Spinal cord (tissue), 10 donors: Measurements from ENCODE around the gene LHX8. TPM values are rescaled to one million over a fixed set of nuclear protein-coding genes. Genes with fewer than 3 reads are reported as not detected.

Source experiments
- DNase-seq, 6 donors: peaks; one replicate each; pipeline versions ENCODE4 v3.0.0 to v3.0.0-alpha.2; 2013 to 2015; ENCODE audit warnings: low spot score in 6 of 6, low read depth in 4 of 6
- H3K27ac ChIP-seq: one replicate; pipeline ENCODE4 v1.5.1; 2013; ENCODE audit warnings: low read depth, low read length, control low read depth
- H3K27me3 ChIP-seq: one replicate; pipeline ENCODE4 v1.6.1; 2013; ENCODE audit warnings: low read length; ENCODE audit not compliant: control insufficient read depth, insufficient read depth
- H3K36me3 ChIP-seq: one replicate; pipeline ENCODE4 v1.6.1; 2013; ENCODE audit warnings: low read length; ENCODE audit not compliant: control insufficient read depth, insufficient read depth
- H3K4me1 ChIP-seq: one replicate; pipeline ENCODE4 v1.6.1; 2013; ENCODE audit warnings: low read length; ENCODE audit not compliant: control insufficient read depth, insufficient read depth
- H3K4me3 ChIP-seq: one replicate; pipeline ENCODE4 v1.5.1; 2013; ENCODE audit warnings: low read depth, low read length, control low read depth
- H3K9me3 ChIP-seq: one replicate; pipeline ENCODE4 v1.6.1; 2013; ENCODE audit warnings: low read length; ENCODE audit not compliant: control insufficient read depth, insufficient read depth
- WGBS: methylation state at CpG from one replicate; pipeline ENCODE4 v1.1.5; 2013; ENCODE audit warnings: missing lambda C conversion rate; ENCODE audit not compliant: insufficient coverage; 5-methylcytosine and 5-hydroxymethylcytosine counted together
- polyA plus RNA-seq, 2 donors: library from polyadenylated mRNA; unstranded; fragments of 120-200 nt; gene quantifications; one replicate each; pipeline ENCODE4 v1.2.1, GENCODE V29; 2013; ENCODE audit not compliant: insufficient read length in 2 of 2
- total RNA-seq, 2 donors: library from RNA; depleted of rRNA in 1 of 2; stranded (reverse); fragments of 120-200 nt in 1 of 2; fragments of >200 nt in 1 of 2; gene quantifications; one replicate each; pipeline versions ENCODE4 v1.2.3 to v1.2.4, GENCODE V29; 2013 to 2014
- donor health status: healthy.

LHX8 gene
- total and polyA plus RNA-seq, 4 donors = not detected

GRCh38 chr1:75132242-75132811 lies 1.9 kb upstream of the LHX8 start:
- Histone ChIP-seq H3K27me3 (peaks cover 98% of the 10 kb centered on the region), H3K4me1 (peaks cover 40% of the 10 kb centered on the region), H3K36me3 (no peaks in the 10 kb centered on the region), H3K27ac (no peak overlapping the region), H3K4me3 (no peak overlapping the region), H3K9me3 (no peaks in the 10 kb centered on the region)
- WGBS = under 1% methylated on average over 20 of the region's 23 CpGs
- peak in 1 of 6 donors; percentile 45 for DNase-seq

- no peaks in the 10 kb centered on the region for H3K36me3 ChIP-seq
- WGBS = under 1% methylated on average over 13 of the region's 23 CpGs
- peak in 2 of 6 donors; percentile 61 to 76 for DNase-seq
- H3K27ac ChIP-seq = no peak overlapping the region
- no peak overlapping the region for H3K4me3 ChIP-seq
- H3K4me1 ChIP-seq = peaks cover 40% of the 10 kb centered on the region
- H3K27me3 ChIP-seq = peaks cover 98% of the 10 kb centered on the region
- H3K9me3 ChIP-seq = no peaks in the 10 kb centered on the region
Measured at GRCh38 chr1:75132812-75133619, 1.2 kb upstream of the LHX8 start.

- WGBS = 1% methylated on average over 45 of the region's 54 CpGs
- peak in 2 of 6 donors; percentile 62 to 69 for DNase-seq
- Histone ChIP-seq H3K36me3 (no peaks in the 10 kb centered on the region), H3K27ac (no peak overlapping the region), H3K4me1 (peaks cover 36% of the 10 kb centered on the region), H3K9me3 (no peaks in the 10 kb centered on the region), H3K27me3 (peaks cover 94% of the 10 kb centered on the region), H3K4me3 (peak overlapping the region; percentile 1)
Measured at GRCh38 chr1:75134647-75135572, 722 bp downstream of the LHX8 start.

GRCh38 chr1:75135573-75136194 lies 1.5 kb downstream of the LHX8 start:
- DNase-seq = peak in 2 of 6 donors; percentile 73 to 78
- 2% methylated on average over 13 of the region's 23 CpGs for WGBS

GRCh38 chr1:75136195-75136815 lies 2.1 kb downstream of the LHX8 start:
- DNase-seq = peak in 2 of 6 donors; percentile 20 to 51
- no peaks in the 10 kb centered on the region for H3K36me3 ChIP-seq
- H3K9me3 ChIP-seq = no peaks in the 10 kb centered on the region
- H3K27ac ChIP-seq = no peak overlapping the region
- H3K27me3 ChIP-seq = peaks cover 90% of the 10 kb centered on the region
- whole genome bisulfite sequencing = under 1% methylated on average over 53 of the region's 64 CpGs
- H3K4me1 ChIP-seq = peaks cover 26% of the 10 kb centered on the region
- no peak overlapping the region for H3K4me3 ChIP-seq

More at GRCh38 chr1:75135573-75136194, 1.5 kb downstream of the LHX8 start:
- peaks cover 91% of the 10 kb centered on the region for H3K27me3 ChIP-seq
- no peaks in the 10 kb centered on the region for H3K36me3 ChIP-seq
- peaks cover 31% of the 10 kb centered on the region for H3K4me1 ChIP-seq
- H3K27ac ChIP-seq = no peak overlapping the region
- peak overlapping the region; percentile 1 for H3K4me3 ChIP-seq
- H3K9me3 ChIP-seq = no peaks in the 10 kb centered on the region

- H3K9me3 ChIP-seq = no peaks in the 10 kb centered on the region
- peaks cover 87% of the 10 kb centered on the region for H3K27me3 ChIP-seq
- 1% methylated on average over 25 of the region's 37 CpGs for WGBS
- no peak overlapping the region for H3K4me3 ChIP-seq
- H3K36me3 ChIP-seq = no peaks in the 10 kb centered on the region
- no peak overlapping the region for H3K27ac ChIP-seq
- H3K4me1 ChIP-seq = peaks cover 26% of the 10 kb centered on the region
- no peak for DNase-seq
Measured at GRCh38 chr1:75136921-75137641, 2.9 kb downstream of the LHX8 start.

GRCh38 chr1:75152092-75152491 lies 17.9 kb downstream of the LHX8 start:
- no peaks in the 10 kb centered on the region for H3K4me1 ChIP-seq
- no CpG with 5 or more reads among the region's 2 CpGs for WGBS
- no peak for DNase-seq
- H3K27ac ChIP-seq = no peak overlapping the region
- no peaks in the 10 kb centered on the region for H3K9me3 ChIP-seq
- H3K36me3 ChIP-seq = no peaks in the 10 kb centered on the region
- no peak overlapping the region for H3K4me3 ChIP-seq
- H3K27me3 ChIP-seq = peaks cover 3% of the 10 kb centered on the region

GRCh38 chr1:75159154-75159553 lies 25.0 kb downstream of the LHX8 start:
- H3K4me3 ChIP-seq = no peak overlapping the region
- no peaks in the 10 kb centered on the region for H3K4me1 ChIP-seq
- WGBS = no CpG with 5 or more reads among the region's 3 CpGs

More at GRCh38 chr1:75159154-75159553, 25.0 kb downstream of the LHX8 start:
- no peak for DNase-seq
- no peaks in the 10 kb centered on the region for H3K9me3 ChIP-seq
- H3K36me3 ChIP-seq = no peaks in the 10 kb centered on the region
- no peaks in the 10 kb centered on the region for H3K27me3 ChIP-seq
- H3K27ac ChIP-seq = no peak overlapping the region
